HCT116 (cell line): ENCODE measurements around the gene SULT6B1. TPM values are rescaled to one million over a fixed set of nuclear protein-coding genes. Genes with fewer than 3 reads are reported as not detected.

Source experiments
- ATAC-seq: fragments of 200-7000 bp; cut with Tn5 transposase; 2 replicates; pipeline ENCODE4 v1.9.1; 2020; ENCODE audit warnings: mild to moderate bottlenecking, moderate library complexity
- BruUV-seq: library from RNA; stranded (reverse); fragments of 400-500 nt; replicated peaks from 2 replicates; lab custom pipeline; 2021; lab: Mats Ljungman, UMichigan
- CTCF ChIA-PET: fragments of 300-600 bp; sonication (Branson Sonifier 250); formaldehyde crosslinking; loops from one replicate; lab custom pipeline; 2021; ENCODE audit warnings: antibody characterized with exemption; lab: Charles Lee
- POLR2A ChIA-PET: fragments of 300-600, 350-600 bp; sonication (Branson Sonifier 250); formaldehyde crosslinking; loops from one replicate; lab custom pipeline; 2021; ENCODE audit warnings: antibody characterized with exemption; lab: Charles Lee
- RAD21 ChIA-PET, 2 experiments: fragments of 300-600 bp; sonication (Branson Sonifier 250); formaldehyde crosslinking; loops; one replicate each; lab custom pipeline; 2023; ENCODE audit warnings: low total read pairs in 2 of 2; ENCODE audit not compliant: uncharacterized antibody in 2 of 2, unreplicated experiment in 2 of 2, low non-redundant PET in 1 of 2; lab: Charles Lee
- DNase-seq: peaks from one replicate; pipeline ENCODE4 v3.0.0-alpha.2; 2010; ENCODE audit warnings: low read depth, low spot score
- H2AFZ ChIP-seq: fragments of 200-600 bp; shearing (Covaris generic), sonication (generic); 2 replicates; pipeline ENCODE4 v1.6.1; 2017; ENCODE audit warnings: low read depth, mixed run types, mixed read lengths, antibody characterized with exemption, low read length; ENCODE audit not compliant: poor library complexity, severe bottlenecking
- H3K27ac ChIP-seq: 2 replicates; pipeline ENCODE4 v1.5.1; 2012; ENCODE audit warnings: low read depth, low read length
- H3K27me3 ChIP-seq: fragments of 200-600 bp; sonication (generic); 2 replicates; pipeline ENCODE4 v1.6.1; 2016; ENCODE audit warnings: mixed run types, low read length, mixed read lengths; ENCODE audit not compliant: insufficient read depth
- H3K36me3 ChIP-seq, 2 experiments: fragments of 200-500 bp in 1 of 2; fragments of 200-600 bp in 1 of 2; sonication (Bioruptor generic) in 1 of 2; sonication (generic) in 1 of 2; 2 replicates each; pipeline versions ENCODE4 v1.5.1 to v1.6.1; 2014 to 2016; ENCODE audit warnings: low read length in 2 of 2, inconsistent platforms in 1 of 2, mixed read lengths in 1 of 2, mixed run types in 1 of 2; ENCODE audit not compliant: insufficient read depth in 2 of 2, control insufficient read depth in 1 of 2
- H3K4me1 ChIP-seq, 2 experiments: fragments of 200-600 bp in 1 of 2; sonication (generic) in 1 of 2; 2 replicates each; pipeline versions ENCODE4 v1.5.1 to v1.6.1; 2012 to 2017; ENCODE audit warnings: low read length in 2 of 2, inconsistent platforms in 1 of 2, mild to moderate bottlenecking in 1 of 2, mixed read lengths in 1 of 2, mixed run types in 1 of 2, moderate library complexity in 1 of 2; ENCODE audit not compliant: insufficient read depth in 2 of 2, control insufficient read depth in 1 of 2
- H3K4me2 ChIP-seq: fragments of 200-600 bp; sonication (generic); 2 replicates; pipeline ENCODE4 v1.6.1; 2017; ENCODE audit warnings: mixed run types, low read length, mixed read lengths
- H3K4me3 ChIP-seq, 2 experiments: fragments of 200-600 bp in 1 of 2; sonication (generic) in 1 of 2; replicated peaks in 1 of 2; 2 replicates each; pipeline ENCODE4 v1.5.1; 2011 to 2016; ENCODE audit warnings: low read length in 2 of 2, control low read depth in 1 of 2, low read depth in 1 of 2, mild to moderate bottlenecking in 1 of 2, mixed read lengths in 1 of 2, mixed run types in 1 of 2
- H3K79me2 ChIP-seq: fragments of 200-600 bp; sonication (generic); 2 replicates; pipeline ENCODE4 v1.6.1; 2017; ENCODE audit warnings: mild to moderate bottlenecking, mixed run types, low read length, moderate library complexity, mixed read lengths; ENCODE audit not compliant: insufficient read depth
- H3K9ac ChIP-seq: fragments of 200-600 bp; sonication (generic); 2 replicates; pipeline ENCODE4 v1.6.1; 2016; ENCODE audit warnings: low read length, mixed read lengths
- H3K9me2 ChIP-seq: fragments of 200-600 bp; sonication (generic), shearing (Covaris generic); 2 replicates; pipeline ENCODE4 v1.6.1; 2017; ENCODE audit warnings: mixed run types, mild to moderate bottlenecking, moderate library complexity; ENCODE audit not compliant: insufficient read depth
- H3K9me3 ChIP-seq, 2 experiments: fragments of 200-500 bp in 1 of 2; fragments of 200-600 bp in 1 of 2; sonication (Bioruptor generic) in 1 of 2; sonication (generic) in 1 of 2; 2 replicates each; pipeline ENCODE4 v1.6.1; 2014 to 2017; ENCODE audit warnings: low read length in 2 of 2, mixed read lengths in 2 of 2, inconsistent platforms in 1 of 2, low read depth in 1 of 2, mild to moderate bottlenecking in 1 of 2, mixed run types in 1 of 2, moderate library complexity in 1 of 2; ENCODE audit not compliant: control insufficient read depth in 1 of 2, insufficient read depth in 1 of 2
- H4K20me1 ChIP-seq: fragments of 200-600 bp; sonication (generic), shearing (Covaris generic); 2 replicates; pipeline ENCODE4 v1.6.1; 2017; ENCODE audit warnings: mixed run types, mild to moderate bottlenecking, moderate library complexity; ENCODE audit not compliant: insufficient read depth
- CBX3 ChIP-seq: IDR thresholded peaks from 2 replicates; pipeline ENCODE4 v1.6.1; 2012; ENCODE audit warnings: low read depth
- ELF1 ChIP-seq: IDR thresholded peaks from 2 replicates; pipeline ENCODE4 v1.6.1; 2012; ENCODE audit warnings: low read depth, borderline replicate concordance
- EZH2phosphoT487 ChIP-seq: fragments of 200-600 bp; IDR thresholded peaks from 2 replicates; pipeline ENCODE4 v1.6.1; 2018; ENCODE audit warnings: antibody characterized with exemption, borderline replicate concordance
- JUND ChIP-seq: IDR thresholded peaks from 2 replicates; pipeline ENCODE4 v1.6.1; 2012
- POLR2A ChIP-seq: IDR thresholded peaks from 2 replicates; pipeline ENCODE4 v1.7.0; 2011; ENCODE audit warnings: borderline replicate concordance; ENCODE audit not compliant: insufficient read depth, insufficient read length; ENCODE audit errors: extremely low read depth
- SP1 ChIP-seq: IDR thresholded peaks from 2 replicates; pipeline ENCODE4 v1.6.1; 2012; ENCODE audit warnings: low read depth
- intact Hi-C: fragments of 100-400 bp; cut with micrococcal nuclease; formaldehyde crosslinking; loops from 2 replicates; pipeline ENCODE4 v1.10.0; 2022
- total RNA-seq: library from RNA; stranded (reverse); gene quantifications from one replicate; pipeline ENCODE4 v1.2.1, GENCODE V29; 2021; ENCODE audit not compliant: unreplicated experiment

Gene SULT6B1
- total RNA-seq, 1 experiment from 2014 or later = not detected

DNA sequence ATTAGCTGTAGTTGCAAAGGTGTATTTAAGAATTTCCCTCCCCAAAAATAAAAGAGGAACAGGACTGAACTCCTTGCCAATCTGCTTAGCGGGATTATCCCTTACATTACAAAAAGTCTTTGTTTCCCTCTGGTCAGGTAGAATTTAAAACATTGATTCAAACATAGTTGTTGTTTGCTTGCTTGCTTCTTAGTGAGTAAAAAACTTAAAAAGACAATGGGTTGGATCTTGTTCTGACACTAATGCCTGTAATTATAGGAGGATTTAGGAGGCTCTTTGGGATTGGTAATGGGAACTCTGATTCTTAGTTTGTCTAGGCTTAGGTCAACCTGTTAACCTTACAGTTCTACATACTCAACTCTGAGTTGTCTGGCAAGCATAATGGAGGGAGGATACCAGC, 4.1 kb upstream of the SULT6B1 start:
- ChIA-PET RAD21 (no interaction called here), POLR2A (no interaction called here), CTCF (no interaction called here)
- Histone ChIP-seq H3K4me1 (peaks cover 14 to 31% of the 10 kb centered on the region in 2 experiments), H3K9ac (no peak overlapping the region), H3K9me2 (no peaks in the 10 kb centered on the region), H2AFZ (no peak overlapping the region), H3K79me2 (peaks cover 12% of the 10 kb centered on the region), H3K4me2 (no peak overlapping the region), H3K4me3 (no peak overlapping the region), H3K9me3 (no peaks in the 10 kb centered on the region), H3K27ac (no peak overlapping the region), H4K20me1 (no peaks in the 10 kb centered on the region), H3K27me3 (no peaks in the 10 kb centered on the region), H3K36me3 (no peaks in the 10 kb centered on the region)
- no TSS peak for BruUV-seq
- DNase-seq (no peak), ATAC-seq (no peak)
- intact Hi-C loops = no loop called here
- TF ChIP-seq POLR2A = no peak

DNA sequence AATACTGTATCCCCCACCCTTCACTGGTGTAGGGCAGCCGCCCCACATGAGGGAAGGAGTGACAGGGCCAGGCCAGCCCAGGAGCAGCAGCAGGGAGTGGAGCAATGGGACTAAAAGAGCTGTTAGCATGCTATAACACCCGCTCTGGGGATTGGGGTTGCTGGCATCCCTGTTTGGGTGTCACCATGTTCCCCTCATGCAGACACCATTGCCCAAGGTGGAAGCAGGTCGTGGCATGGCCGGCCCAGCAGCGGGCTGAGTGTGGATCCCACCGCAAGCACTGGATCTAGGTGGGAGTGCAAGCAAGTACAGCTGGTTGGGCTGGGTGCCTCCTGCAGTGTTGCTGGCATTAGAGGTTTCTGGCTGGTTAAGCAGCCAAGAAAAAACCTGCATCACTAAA, 3.3 kb upstream of the SULT6B1 start:
- Histone ChIP-seq H4K20me1 (no peaks in the 10 kb centered on the region), H3K27me3 (no peaks in the 10 kb centered on the region), H3K9ac (no peak overlapping the region), H3K9me3 (no peaks in the 10 kb centered on the region), H3K4me1 (peaks cover 14 to 26% of the 10 kb centered on the region in 2 experiments), H2AFZ (no peak overlapping the region), H3K27ac (no peak overlapping the region)
- ChIA-PET CTCF (no interaction called here), RAD21 (no interaction called here)
- BruUV-seq = no TSS peak
- DNase-seq = no peak
- intact Hi-C loops = no loop called here
- no peak for ATAC-seq
- TF ChIP-seq SP1 = no peak
- TF ChIP-seq EZH2phosphoT487 = no peak
- TF ChIP-seq JUND = no peak
- no peak for TF ChIP-seq ELF1
- TF ChIP-seq CBX3 = no peak
- TF ChIP-seq, all 23 proteins: peak for 0
- H3K4me2 ChIP-seq = no peak overlapping the region
- peaks cover 4% of the 10 kb centered on the region; the same call in 1 of the 2 replicates for H3K79me2 ChIP-seq
- no peaks in the 10 kb centered on the region for H3K36me3 ChIP-seq
- no peaks in the 10 kb centered on the region for H3K9me2 ChIP-seq
- H3K4me3 ChIP-seq = no peak overlapping the region
- POLR2A ChIA-PET = no interaction called here
